GM18907 (cell line): ENCODE measurements around the gene ABCB8.
"Not testable (repeated sequence)": the region's sequence is repeated elsewhere in the genome, so short reads cannot be mapped to it uniquely, and the experiment has no call there.

Experiments
- ATAC-seq: cut with Tn5 transposase; IDR thresholded peaks from one replicate; pipeline ENCODE4 v1.9.1; 2021; ENCODE audit warnings: mild to moderate bottlenecking, moderate library complexity; ENCODE audit not compliant: unreplicated experiment

Gene ABCB8

GRCh38 chr7:151033864-151034249 lies 5.6 kb downstream of the ABCB8 start:
- ATAC-seq, result no peak

- no peak for ATAC-seq
Observed at GRCh38 chr7:151034312-151035025, 6.2 kb downstream of the ABCB8 start.

DNA sequence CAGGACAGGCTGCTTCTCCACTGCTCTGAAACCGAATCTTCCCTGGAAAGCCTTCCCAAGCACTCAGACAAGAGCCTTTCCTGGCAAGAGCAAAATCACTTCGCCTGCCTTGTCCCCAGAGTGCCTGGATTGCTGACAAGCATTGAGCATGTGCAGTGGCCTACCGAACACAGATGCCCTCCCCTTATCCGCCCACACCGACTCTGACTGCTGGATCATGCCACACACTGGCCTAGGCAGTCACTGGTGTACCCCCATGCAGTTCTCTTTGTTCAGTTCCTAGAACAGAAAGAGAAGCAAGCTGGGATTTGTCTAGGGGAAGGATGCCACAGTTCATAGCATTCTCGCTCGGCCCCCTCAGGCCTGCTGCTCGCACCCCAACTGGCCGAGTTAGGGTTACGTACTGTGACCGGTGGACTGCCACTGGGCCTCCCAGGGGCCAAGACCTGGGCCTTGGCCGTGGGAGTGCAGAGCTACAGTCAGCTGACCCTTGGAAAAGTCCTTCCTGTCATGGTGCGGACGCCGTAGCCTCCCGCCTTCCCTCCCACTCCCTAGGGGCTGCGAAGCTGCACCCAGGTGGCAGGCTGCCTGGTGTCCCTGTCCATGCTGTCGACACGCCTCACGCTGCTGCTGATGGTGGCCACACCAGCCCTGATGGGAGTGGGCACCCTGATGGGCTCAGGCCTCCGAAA lies 6.9 kb downstream of the ABCB8 start:
- no peak for ATAC-seq

DNA sequence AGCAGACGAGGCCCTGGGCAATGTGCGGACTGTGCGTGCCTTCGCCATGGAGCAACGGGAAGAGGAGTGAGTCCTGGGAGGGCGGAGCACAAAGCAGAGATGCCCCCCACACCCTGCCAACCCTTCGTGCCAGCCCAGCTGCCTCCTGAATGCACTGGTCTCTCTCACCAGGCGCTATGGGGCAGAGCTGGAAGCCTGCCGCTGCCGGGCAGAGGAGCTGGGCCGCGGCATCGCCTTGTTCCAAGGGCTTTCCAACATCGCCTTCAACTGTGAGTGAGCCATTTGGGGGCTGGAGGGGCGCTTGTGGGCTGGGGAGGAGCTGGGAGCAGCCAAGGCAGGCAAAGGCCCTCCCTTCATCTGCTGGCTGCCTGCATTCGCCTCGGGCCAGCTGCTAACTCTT lies 7.7 kb downstream of the ABCB8 start:
- no peak for ATAC-seq

DNA sequence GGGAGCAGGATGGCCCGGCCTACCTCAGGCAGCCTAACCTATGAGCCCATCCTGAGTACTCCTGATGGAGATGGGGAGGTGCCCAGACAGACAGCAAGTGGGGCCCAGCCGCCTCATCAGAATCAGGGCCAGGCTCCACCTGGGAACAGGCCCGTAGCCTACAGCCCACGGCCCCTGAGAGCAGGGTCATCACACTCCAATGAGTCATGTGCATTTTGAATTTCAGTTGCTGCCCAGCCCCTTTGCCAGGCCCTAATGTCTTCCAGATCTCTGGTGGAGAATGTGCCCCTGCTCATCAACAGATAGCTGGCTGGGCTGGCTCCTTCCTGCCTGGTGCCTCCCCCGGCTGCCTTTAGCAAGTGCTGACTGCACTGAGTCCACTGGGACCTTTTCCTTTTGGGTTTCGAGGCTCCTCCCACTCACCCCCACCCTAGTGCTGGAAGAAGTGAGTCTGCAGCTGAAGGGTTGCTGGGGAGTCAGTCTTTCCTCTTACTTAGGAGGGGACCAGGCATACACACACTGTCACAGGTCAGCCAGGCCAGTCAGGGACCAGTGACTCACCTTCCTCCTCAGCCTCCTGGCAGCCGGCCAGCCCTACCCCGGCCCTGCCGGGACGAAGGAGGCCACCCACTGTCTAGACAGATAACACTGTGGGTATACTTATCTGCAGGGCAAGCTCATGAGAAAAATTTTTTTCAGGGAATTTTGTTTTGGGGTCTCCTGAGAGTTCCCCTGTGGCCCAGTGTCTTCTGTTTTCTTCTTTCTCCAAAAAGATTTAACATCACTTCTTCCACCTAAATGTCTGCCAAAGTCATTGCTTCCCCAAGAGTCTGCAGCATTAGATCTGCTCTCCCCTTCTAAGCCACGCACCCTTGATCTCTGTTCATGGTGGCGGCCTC lies 10.9 kb downstream of the ABCB8 start:
- ATAC-seq, result no peak

DNA sequence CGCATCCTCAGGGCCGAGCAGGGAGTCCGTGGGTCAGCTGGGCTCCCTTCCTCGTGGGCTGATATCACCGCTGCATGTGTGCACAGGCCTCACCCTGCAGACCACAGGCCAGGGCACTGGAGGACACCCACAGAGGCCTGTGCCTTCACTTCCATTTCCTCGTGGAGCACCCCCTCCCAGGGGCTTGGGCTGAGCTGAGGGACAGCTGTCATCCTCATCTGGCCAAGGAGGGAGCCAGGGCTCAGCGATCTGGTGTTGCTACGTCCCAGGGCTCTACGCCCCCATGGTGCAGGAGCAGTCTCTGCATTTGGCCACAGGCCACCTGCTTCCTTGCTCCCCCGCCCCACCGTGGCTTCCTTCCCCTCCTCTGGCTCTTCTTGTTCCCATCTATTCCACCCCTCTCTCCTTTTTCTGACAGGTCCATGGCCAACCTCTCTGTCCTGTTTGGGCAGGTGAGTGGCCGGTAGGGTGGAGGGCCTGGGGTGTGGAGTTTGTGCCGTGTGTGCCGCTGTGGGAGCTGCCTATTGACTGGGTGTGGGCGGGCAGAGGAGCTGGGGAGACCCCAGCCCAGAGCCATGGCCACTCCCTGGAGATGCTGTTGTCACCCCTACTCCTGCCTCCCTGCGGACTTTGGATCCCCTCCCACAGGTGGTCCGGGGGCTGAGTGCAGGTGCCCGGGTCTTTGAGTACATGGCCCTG lies 11.7 kb downstream of the ABCB8 start:
- no peak for ATAC-seq

- ATAC-seq, result no peak
Observed at GRCh38 chr7:151040616-151041375, 12.5 kb downstream of the ABCB8 start.

- not testable (repeated sequence) for ATAC-seq
Observed at GRCh38 chr7:151043449-151043848, 15.2 kb downstream of the ABCB8 start.

DNA sequence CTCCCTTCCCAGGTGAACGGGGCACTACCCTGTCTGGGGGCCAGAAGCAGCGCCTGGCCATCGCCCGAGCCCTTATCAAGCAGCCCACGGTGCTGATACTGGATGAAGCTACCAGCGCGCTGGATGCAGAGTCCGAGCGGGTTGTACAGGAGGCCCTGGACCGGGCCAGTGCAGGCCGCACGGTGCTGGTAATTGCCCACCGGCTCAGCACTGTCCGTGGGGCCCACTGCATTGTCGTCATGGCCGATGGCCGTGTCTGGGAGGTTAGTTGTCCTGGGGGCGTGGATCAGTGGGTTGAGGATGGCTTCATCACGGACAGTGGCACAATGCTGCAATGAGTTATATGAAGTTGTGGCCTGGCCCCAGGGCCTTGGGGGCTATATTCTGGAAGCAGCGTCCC lies 15.7 kb downstream of the ABCB8 start:
- ATAC-seq, result no peak

- no peak for ATAC-seq
Observed at GRCh38 chr7:151045262-151045661, 17.0 kb downstream of the ABCB8 start.

DNA sequence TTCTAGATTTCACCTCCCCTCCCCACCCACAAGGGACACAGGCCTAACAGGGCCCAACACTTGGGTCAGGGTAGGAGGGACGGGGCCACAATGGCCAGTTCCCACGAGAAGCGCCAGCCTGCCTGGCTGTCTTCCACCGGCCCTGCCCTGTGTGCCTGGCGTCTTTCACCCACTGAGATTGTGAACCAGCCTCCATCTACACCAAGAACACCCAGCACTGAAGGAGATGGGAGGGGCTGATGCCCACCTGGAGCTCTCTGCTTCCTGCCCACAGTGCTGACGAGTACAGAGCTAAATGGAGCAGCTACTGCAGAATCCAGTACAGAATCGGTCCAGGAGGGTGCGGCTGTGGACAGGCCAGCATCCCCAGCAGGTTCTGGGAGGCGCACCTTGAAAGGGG lies 17.7 kb downstream of the ABCB8 start:
- no peak for ATAC-seq

- ATAC-seq, result no peak
Observed at GRCh38 chr7:151046603-151047573, 18.6 kb downstream of the ABCB8 start.

DNA sequence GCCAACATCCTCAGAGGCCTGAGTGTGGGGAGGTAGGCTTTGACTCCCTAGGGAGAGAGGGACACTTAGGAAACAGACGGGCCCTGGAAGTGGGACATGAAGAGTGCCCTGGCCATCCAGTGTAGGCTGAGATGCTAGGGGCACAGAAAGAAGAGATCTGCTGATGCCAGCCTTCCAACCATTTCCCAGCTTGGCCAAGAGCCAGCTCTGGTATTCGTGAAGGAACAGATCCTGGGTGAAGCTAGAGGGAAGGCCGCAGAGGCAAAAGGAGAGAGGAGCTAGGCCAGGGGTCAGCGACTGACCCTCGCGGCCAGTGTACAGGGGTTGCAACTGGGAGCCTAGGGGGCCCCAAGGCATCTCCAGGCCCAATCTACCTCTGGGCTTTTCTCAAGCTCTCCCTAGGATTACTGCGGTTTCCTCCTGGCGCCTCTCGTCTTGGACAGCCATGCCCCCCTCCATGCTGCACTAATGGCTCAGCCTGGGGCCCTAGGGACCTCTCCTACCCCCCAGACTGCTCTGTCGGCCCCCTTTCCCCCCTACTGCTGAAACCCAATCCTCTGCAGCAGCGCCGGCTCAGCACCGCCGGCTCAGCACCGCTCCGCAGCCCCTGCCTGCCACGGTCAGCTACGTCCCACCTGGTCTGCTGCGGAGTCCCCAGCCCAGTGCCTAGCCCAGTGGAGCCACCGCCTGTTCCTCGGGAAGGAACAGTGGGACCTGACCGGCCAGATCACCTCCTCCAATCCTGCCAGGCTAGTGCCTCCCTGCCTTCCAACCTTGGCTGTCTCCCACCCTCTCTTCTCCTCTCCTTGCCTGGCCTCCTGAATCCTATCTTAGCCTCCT lies 19.9 kb downstream of the ABCB8 start, which contains the start of gene ASIC3:
ASIC3 (plus strand) TSS at position 556 of the 840 bp plus-strand sequence. CDS start 355 bp downstream, outside the sequence.
- ATAC-seq, result no peak

- no peak for ATAC-seq
Observed at GRCh38 chr7:151048911-151049463, 20.7 kb downstream of the ABCB8 start.

DNA sequence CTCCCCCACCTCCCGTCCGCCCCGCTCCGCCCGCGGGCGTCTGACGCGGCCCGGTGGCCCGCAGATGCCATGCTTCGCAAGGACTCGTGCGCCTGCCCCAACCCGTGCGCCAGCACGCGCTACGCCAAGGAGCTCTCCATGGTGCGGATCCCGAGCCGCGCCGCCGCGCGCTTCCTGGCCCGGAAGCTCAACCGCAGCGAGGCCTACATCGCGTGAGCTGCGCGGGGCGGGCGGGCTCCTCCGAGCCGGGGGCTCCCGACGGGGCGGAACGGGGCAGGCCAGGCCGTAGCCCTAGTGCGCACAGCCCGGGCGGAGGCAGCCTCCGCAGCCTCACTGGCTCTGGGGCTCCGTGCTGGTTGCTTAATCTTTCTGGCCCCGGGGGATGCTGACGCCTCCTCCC lies 22.9 kb downstream of the ABCB8 start:
- ATAC-seq, result no peak

- ATAC-seq, result no peak
Observed at GRCh38 chr7:151053096-151053495, 24.8 kb downstream of the ABCB8 start.

DNA sequence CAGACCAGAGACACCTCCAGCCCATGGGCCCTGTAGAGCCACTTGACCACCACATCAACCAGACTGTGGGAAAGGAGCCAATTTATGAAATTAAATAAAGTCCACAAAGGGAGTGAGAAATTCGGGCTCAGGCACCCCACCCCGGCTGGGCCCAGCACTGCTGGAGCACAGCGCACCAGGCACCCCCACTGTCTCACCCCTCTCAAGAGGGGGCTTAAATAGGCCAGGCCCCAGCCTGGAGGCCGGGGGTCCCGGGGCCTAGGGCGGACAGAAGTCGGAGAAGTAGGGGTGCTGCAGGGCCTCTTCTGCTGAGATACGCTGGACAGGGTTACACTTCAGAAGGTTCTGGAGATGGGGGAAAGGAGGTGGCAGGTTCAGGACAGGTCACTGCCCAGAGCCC lies 25.5 kb downstream of the ABCB8 start:
- no peak for ATAC-seq

GRCh38 chr7:151056283-151056665 lies 28.0 kb downstream of the ABCB8 start:
- ATAC-seq, result no peak
